MCF 10A (cell line): ENCODE data around the gene BNIP5. TPM values are rescaled to one million over a fixed set of nuclear protein-coding genes. Genes with fewer than 3 reads are reported as not detected.

Experiments used
- BruUV-seq: library from RNA; stranded (reverse); fragments of 400-500 nt; replicated peaks from 2 replicates; lab custom pipeline; 2021; lab: Mats Ljungman, UMichigan
- CTCF ChIA-PET: fragments of 300-600 bp; sonication (Branson Sonifier 250); formaldehyde crosslinking; extraction: SDS; loops from one replicate; lab custom pipeline; 2021; ENCODE audit warnings: antibody characterized with exemption, inconsistent platforms; lab: Yijun Ruan, JAX
- POLR2A ChIA-PET: fragments of 300-600, 350-650 bp; sonication (Branson Sonifier 250); formaldehyde crosslinking; extraction: SDS; loops from one replicate; lab custom pipeline; 2020; ENCODE audit warnings: antibody characterized with exemption, inconsistent platforms; lab: Yijun Ruan, JAX
- DNase-seq: peaks from one replicate; pipeline ENCODE4 v3.0.0-alpha.2; 2018; ENCODE audit not compliant: unreplicated experiment
- H3K27ac Mint-ChIP-seq: one replicate; pipeline ENCODE4 v1.8.0; 2022; ENCODE audit warnings: mild to moderate bottlenecking, low read depth, mixed read lengths; ENCODE audit not compliant: unreplicated experiment
- H3K27me3 Mint-ChIP-seq: one replicate; pipeline ENCODE4 v1.8.0; 2022; ENCODE audit warnings: mixed read lengths; ENCODE audit not compliant: insufficient read depth, unreplicated experiment
- H3K36me3 Mint-ChIP-seq: one replicate; pipeline ENCODE4 v1.8.0; 2022; ENCODE audit warnings: mild to moderate bottlenecking, moderate library complexity, mixed read lengths; ENCODE audit not compliant: insufficient read depth, unreplicated experiment
- H3K4me1 Mint-ChIP-seq: one replicate; pipeline ENCODE4 v1.8.0; 2022; ENCODE audit warnings: mixed read lengths; ENCODE audit not compliant: insufficient read depth, unreplicated experiment
- H3K4me3 Mint-ChIP-seq: one replicate; pipeline ENCODE4 v1.8.0; 2022; ENCODE audit warnings: mild to moderate bottlenecking, moderate library complexity, mixed read lengths; ENCODE audit not compliant: unreplicated experiment
- H3K9me3 Mint-ChIP-seq: one replicate; pipeline ENCODE4 v1.8.0; 2022; ENCODE audit warnings: mixed read lengths; ENCODE audit not compliant: unreplicated experiment
- CTCF ChIP-seq: fragments of 200-600 bp; IDR thresholded peaks from one replicate; pipeline ENCODE4 v1.8.0; 2022; ENCODE audit warnings: antibody characterized with exemption, mild to moderate bottlenecking; ENCODE audit not compliant: unreplicated experiment
- intact Hi-C: fragments of 100-400 bp; cut with micrococcal nuclease; formaldehyde crosslinking; loops from 2 replicates; pipeline ENCODE4 v1.14.1; 2022
- total RNA-seq: library from RNA; stranded (reverse); gene quantifications from 2 replicates; pipeline ENCODE4 v1.2.3, GENCODE V29; 2022

The BNIP5 gene
- total RNA-seq, 1 experiment from 2014 or later: not detected

- Mint-ChIP-seq H3K27me3 (peaks cover 54% of the 10 kb centered on the region), H3K9me3 (no peaks in the 10 kb centered on the region), H3K36me3 (no peaks in the 10 kb centered on the region), H3K4me3 (no peak overlapping the region), H3K27ac (no peak overlapping the region), H3K4me1 (peaks cover 5% of the 10 kb centered on the region)
- ChIA-PET POLR2A (no interaction called here), CTCF (no interaction called here)
- DNase-seq: no peak
- intact Hi-C loops: no loop called here
- no TSS peak for BruUV-seq
- TF ChIP-seq CTCF: no peak
Measured at GRCh38 chr6:36284359-36284758, 52.3 kb downstream of the BNIP5 start.

- Mint-ChIP-seq H3K9me3 (no peaks in the 10 kb centered on the region), H3K4me1 (peaks cover 5% of the 10 kb centered on the region), H3K4me3 (no peak overlapping the region), H3K27ac (no peak overlapping the region), H3K36me3 (no peaks in the 10 kb centered on the region), H3K27me3 (peaks cover 61% of the 10 kb centered on the region)
- intact Hi-C loops: no loop called here
- no peak for TF ChIP-seq CTCF
- CTCF ChIA-PET: interaction anchor here (1.3 kb wide), 1 partner anchor 189 kb away, joined by 4 read pairs; no protein-coding TSS in a partner anchor
- POLR2A ChIA-PET: no interaction called here
- DNase-seq: no peak
- no TSS peak for BruUV-seq
Measured at GRCh38 chr6:36283608-36284007, 53.1 kb downstream of the BNIP5 start.

- H3K27ac Mint-ChIP-seq: no peak overlapping the region
- H3K27me3 Mint-ChIP-seq: peaks cover 67% of the 10 kb centered on the region
- no peaks in the 10 kb centered on the region for H3K9me3 Mint-ChIP-seq
- peaks cover 4% of the 10 kb centered on the region for H3K4me1 Mint-ChIP-seq
- H3K36me3 Mint-ChIP-seq: no peaks in the 10 kb centered on the region
- BruUV-seq: no TSS peak
- CTCF ChIA-PET: interaction anchor here (1.1 kb wide), 1 partner anchor 20 kb away, joined by 3 read pairs; no protein-coding TSS in a partner anchor
- H3K4me3 Mint-ChIP-seq: no peak overlapping the region
- intact Hi-C loops: no loop called here
- TF ChIP-seq CTCF: no peak
- DNase-seq: no peak
- POLR2A ChIA-PET: interaction anchor here (0.7 to 1.8 kb wide), 2 partner anchors 10 to 103 kb away, joined by 3 to 4 read pairs; no protein-coding TSS in a partner anchor
Measured at GRCh38 chr6:36280983-36281382, 55.7 kb downstream of the BNIP5 start.

GRCh38 chr6:36280467-36280866 lies 56.2 kb downstream of the BNIP5 start:
- Mint-ChIP-seq H3K27me3 (peaks cover 67% of the 10 kb centered on the region), H3K36me3 (no peaks in the 10 kb centered on the region), H3K9me3 (no peaks in the 10 kb centered on the region), H3K4me3 (no peak overlapping the region), H3K4me1 (no peaks in the 10 kb centered on the region), H3K27ac (no peak overlapping the region)
- BruUV-seq: no TSS peak
- intact Hi-C loops: no loop called here
- CTCF ChIA-PET: interaction anchor here (0.7 to 1.1 kb wide), 2 partner anchors 20 to 915 kb away, joined by 3 read pairs; no protein-coding TSS in a partner anchor
- TF ChIP-seq CTCF: no peak
- no peak for DNase-seq
- POLR2A ChIA-PET: interaction anchor here (0.7 to 1.8 kb wide), 2 partner anchors 9 to 103 kb away, joined by 3 to 4 read pairs; no protein-coding TSS in a partner anchor
